GM12865 (cell line): ENCODE measurements around the gene GTPBP6.
"Not testable (repeated sequence)": the region's sequence is repeated elsewhere in the genome, so short reads cannot be mapped to it uniquely, and the experiment has no call there.

ENCODE experiments used
- DNase-seq: peaks from one replicate; pipeline ENCODE4 v3.0.0; 2010; ENCODE audit warnings: low read depth
- H3K4me3 ChIP-seq: 2 replicates; pipeline ENCODE4 v1.5.1; 2011; ENCODE audit warnings: mild to moderate bottlenecking, low read depth, low read length, control low read depth
- TF ChIP-seq, protein P1 (sequence below): IDR thresholded peaks from 2 replicates; pipeline ENCODE4 v1.5.1; 2011; ENCODE audit warnings: low read length, control low read depth, low read depth, inconsistent platforms; ENCODE audit not compliant: insufficient read depth; ENCODE audit errors: missing control alignments

Gene GTPBP6

DNA sequence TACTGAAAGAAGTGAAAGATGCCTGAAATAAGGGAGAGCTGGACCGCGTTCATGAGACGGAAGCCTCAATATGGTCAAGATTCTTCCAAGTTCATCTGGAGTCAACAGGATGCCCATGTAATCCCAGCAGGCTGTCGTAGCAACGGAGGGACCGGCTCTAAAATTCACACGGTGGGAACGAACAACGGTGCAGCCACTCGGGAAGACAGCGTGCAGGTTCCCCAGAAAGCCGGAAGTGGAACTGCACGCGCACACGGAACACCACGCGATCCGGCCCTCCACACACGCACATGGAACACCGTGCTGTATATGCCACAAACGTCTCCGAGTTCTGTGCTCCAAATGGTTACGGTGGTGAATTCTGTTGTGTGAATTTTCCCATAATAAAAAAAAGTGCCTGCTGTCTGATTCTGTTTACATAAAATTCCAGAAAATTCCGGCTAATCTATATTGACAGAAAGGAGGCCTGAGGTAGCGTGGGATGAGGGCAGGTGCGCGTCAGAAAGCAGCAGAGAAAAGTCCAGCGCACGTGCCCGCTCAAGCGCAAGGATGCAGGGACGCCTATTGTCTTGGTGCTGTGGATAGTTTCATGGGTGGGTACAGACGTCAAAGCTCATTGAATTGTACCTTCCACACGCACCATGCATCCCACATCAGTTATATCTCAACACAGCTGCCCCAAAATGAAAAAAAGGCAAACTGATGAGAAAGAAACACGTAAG lies 36.9 kb upstream of the GTPBP6 start:
- DNase-seq = no peak
- TF ChIP-seq, protein P1, sequence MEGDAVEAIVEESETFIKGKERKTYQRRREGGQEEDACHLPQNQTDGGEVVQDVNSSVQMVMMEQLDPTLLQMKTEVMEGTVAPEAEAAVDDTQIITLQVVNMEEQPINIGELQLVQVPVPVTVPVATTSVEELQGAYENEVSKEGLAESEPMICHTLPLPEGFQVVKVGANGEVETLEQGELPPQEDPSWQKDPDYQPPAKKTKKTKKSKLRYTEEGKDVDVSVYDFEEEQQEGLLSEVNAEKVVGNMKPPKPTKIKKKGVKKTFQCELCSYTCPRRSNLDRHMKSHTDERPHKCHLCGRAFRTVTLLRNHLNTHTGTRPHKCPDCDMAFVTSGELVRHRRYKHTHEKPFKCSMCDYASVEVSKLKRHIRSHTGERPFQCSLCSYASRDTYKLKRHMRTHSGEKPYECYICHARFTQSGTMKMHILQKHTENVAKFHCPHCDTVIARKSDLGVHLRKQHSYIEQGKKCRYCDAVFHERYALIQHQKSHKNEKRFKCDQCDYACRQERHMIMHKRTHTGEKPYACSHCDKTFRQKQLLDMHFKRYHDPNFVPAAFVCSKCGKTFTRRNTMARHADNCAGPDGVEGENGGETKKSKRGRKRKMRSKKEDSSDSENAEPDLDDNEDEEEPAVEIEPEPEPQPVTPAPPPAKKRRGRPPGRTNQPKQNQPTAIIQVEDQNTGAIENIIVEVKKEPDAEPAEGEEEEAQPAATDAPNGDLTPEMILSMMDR = no peak
- H3K4me3 ChIP-seq = no peak overlapping the region

DNA sequence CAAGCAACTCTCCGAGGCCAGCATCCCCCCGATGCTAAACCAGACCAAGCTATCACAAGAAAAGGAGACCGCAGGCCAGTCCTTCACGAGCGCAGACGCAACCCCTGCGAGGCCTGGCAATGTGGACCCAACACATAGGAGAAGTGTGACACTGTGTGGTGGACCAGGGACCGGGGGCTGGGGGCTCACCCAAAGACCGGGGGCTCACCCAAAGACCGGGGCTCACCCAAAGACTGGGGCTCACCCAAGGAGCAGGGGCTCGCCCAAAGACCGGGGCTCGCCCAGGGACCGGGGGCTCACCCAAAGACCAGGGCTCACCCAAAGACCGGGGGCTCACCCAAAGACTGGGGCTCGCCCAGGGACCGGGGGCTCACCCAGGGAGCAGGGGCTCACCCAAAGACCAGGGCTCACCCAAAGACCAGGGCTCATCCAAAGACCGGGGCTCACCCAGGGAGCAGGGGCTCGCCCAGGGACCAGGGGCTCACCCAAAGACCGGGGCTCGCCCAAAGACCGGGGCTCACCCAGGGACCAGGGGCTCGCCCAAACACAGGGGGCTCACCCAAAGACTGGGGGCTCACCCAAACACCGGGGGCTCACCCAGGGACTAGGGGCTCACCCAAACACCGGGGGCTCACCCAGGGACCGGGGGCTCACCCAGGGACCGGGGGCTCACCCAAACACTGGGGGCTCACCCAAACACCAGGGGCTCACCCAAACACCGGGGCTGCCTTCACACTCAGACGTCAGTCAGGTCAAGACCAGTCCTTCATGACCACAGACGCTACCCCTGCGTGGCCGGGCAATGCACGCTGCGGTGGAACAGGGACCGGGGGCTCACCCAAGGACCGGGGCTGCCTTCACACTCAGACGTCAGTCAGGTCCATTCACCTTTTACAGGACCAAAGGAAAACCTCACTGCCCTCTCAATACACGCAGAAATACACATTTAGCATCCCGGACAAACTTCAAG lies 35.3 kb upstream of the GTPBP6 start:
- no peak overlapping the region for H3K4me3 ChIP-seq
- no peak for DNase-seq
- TF ChIP-seq, protein P1 = no peak

DNA sequence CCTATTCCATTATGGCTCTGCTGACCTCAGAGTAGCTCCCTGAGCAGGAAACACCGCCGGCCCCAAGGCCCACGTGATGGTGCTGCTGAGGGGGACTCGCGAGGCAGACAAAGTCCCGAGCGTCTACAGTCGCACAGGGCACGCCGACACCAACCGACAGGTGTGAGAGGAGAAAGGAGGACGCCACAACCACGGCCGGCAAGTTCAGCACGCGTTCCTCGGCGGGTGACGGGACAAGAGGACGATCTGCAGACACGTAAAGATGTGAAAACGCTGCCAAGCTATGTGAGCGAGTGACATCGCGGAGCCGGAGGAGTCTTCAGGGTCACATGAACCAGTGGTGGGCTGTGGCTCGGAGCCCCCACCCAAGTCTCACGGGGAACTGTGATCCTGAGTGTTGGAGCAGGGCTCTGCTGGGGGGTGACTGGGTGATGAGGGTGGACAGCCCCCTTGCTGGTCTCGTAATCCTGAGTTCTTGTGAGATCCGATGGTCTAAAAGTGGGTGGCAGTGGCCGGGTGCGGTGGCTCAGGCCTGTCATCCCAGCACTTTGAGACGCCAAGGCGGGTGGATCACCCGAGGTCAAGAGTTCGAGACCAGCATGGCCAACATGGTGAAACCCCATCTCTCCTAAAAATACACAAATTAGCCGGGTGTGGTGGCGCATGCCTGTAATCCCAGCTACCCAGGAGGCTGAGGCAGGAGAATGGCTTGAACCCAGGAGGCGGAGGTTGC lies 34.2 kb upstream of the GTPBP6 start:
- H3K4me3 ChIP-seq = no peak overlapping the region
- DNase-seq = no peak
- TF ChIP-seq, protein P1 = no peak

DNA sequence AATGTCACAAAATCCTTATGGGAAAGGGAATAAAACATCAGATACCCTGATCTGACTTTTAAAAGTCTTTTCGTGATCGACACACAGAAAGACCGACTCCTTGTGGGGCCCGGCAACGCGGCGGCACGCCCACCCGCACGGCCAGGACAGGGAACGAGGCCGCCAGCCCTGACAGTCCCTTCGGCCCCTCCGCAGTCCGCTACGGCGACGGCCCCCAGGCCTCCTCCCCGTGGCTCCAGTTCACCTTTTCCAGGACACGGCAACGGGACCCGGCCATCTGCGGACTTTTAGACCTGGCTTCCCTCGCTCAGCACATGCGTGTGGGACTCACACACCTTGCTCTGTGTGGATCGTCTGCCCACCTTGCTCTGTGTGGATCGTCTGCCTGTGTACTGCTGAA lies 33.6 kb upstream of the GTPBP6 start:
- TF ChIP-seq, protein P1 = no peak
- no peak overlapping the region for H3K4me3 ChIP-seq
- no peak for DNase-seq

DNA sequence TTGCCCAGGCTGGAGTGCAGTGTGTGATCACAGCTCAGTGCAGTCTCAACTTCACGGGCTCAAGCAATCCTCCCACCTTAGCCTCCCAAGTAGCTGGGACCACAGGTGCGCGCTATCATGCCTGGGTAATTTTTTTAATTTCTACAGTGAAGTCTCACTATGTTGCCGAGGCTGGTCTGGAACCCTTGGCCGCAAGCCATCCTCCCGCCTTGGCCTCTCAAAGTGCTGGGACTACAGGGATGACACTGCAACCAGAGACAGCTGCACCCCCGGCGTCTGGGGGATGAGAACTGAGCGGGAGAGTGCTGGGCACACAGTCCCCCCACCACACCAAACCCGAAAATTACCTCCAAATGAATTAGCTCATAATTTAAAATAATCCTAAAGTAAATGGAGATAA lies 33.1 kb upstream of the GTPBP6 start:
- H3K4me3 ChIP-seq = no peak overlapping the region
- TF ChIP-seq, protein P1 = no peak
- no peak for DNase-seq

DNA sequence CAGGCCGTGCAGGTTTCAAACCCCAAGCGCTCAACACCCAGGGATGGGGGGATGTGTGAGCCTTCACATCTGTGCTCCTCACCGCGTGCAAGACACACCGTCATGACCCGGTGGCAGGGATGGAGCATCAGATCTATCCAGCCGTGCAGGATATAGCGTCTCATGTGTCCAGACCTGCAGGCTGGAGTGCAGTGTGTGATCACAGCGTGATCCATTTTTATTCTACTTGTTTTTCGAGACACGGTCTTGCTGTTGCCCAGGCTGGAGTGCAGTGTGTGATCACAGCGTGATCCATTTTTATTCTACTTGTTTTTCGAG lies 32.7 kb upstream of the GTPBP6 start:
- H3K4me3 ChIP-seq, DNase-seq: not testable (repeated sequence)
